ENCODE measurements around the gene DYNLRB2.

DYNLRB2 gene

GRCh38 chr16:80591071-80591915 is 50.5 kb downstream of the DYNLRB2 start:
- no peak for TF ChIP-seq CTCF (IDR thresholded peaks at IDR 0.05; ENCODE audit: insufficient read depth, missing control alignments)
- FAIRE-seq (no peak), DNase-seq (ENCODE audit: insufficient read length, low spot score) (no peak)

- no peak for FAIRE-seq
- no peak for DNase-seq (ENCODE audit: insufficient read length, low spot score)
- no peak for TF ChIP-seq CTCF (IDR thresholded peaks at IDR 0.05; ENCODE audit: insufficient read depth, missing control alignments)
Observed at GRCh38 chr16:80592273-80592672, 51.5 kb downstream of the DYNLRB2 start.

- TF ChIP-seq CTCF (IDR thresholded peaks at IDR 0.05; ENCODE audit: insufficient read depth, missing control alignments): no peak
- FAIRE-seq (no peak), DNase-seq (ENCODE audit: insufficient read length, low spot score) (no peak)
Observed at GRCh38 chr16:80594756-80595155, 54.0 kb downstream of the DYNLRB2 start.

- TF ChIP-seq CTCF (IDR thresholded peaks at IDR 0.05; ENCODE audit: insufficient read depth, missing control alignments): no peak
- FAIRE-seq: no peak
- DNase-seq (ENCODE audit: insufficient read length, low spot score): no peak
Observed at GRCh38 chr16:80596507-80597207, 55.9 kb downstream of the DYNLRB2 start.

GRCh38 chr16:80599466-80599865 is 58.7 kb downstream of the DYNLRB2 start:
- FAIRE-seq: no peak
- TF ChIP-seq CTCF (IDR thresholded peaks at IDR 0.05; ENCODE audit: insufficient read depth, missing control alignments): no peak
- DNase-seq (ENCODE audit: insufficient read length, low spot score): no peak

All from D721Med (cell line).